GM19193 (cell line): Measurements from ENCODE around the gene CHST6.

ENCODE experiments used
- POLR2A ChIP-seq: IDR thresholded peaks from 4 replicates; pipeline ENCODE4 v1.6.1; 2011; ENCODE audit not compliant: insufficient read depth, insufficient read length; ENCODE audit errors: extremely low read depth

The CHST6 gene

GRCh38 chr16:75495076-75495674, at the start of gene CHST6:
CHST6 (minus strand) TSS chr16:75495441; CDS start chr16:75479828, 15,613 bp downstream.
- TF ChIP-seq POLR2A, result peak; percentile 50

DNA sequence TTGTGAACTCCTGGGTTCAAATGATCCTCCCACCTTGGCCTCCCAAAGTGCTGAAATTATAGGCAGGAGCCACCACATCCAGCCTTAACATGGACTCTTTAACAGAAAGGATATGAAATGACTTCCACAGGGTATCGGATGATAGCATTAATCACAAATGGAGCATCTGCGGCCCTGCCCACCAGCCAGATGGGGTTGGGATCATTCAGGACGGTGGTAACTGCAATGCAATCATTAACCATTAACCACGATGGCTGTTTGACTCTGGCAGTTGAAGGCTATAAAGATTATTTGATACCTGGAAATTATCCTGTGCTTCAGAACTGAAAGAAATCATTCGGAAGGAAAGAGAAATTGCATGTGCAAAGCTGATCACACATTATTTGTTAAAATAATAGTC, 46.0 kb upstream of the CHST6 start:
- TF ChIP-seq POLR2A, result no peak

DNA sequence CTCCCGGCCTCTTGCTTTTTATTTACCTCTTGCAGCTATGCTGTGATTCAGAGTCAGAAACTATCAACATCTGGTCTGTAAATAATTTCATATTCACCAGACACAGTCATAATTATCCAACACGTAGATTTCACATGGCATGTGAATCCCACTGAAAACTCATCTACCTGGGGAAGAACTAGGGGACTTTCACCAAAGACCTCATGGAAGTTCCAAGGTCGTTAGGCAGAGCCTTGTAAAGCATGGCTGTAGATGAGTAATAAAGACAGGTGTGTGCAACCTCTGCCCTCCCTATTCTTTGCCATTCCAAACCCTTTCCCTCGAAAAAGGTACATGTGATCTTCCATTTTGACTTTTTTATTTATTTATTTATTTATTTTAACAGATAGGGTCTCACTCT, 42.5 kb upstream of the CHST6 start:
- TF ChIP-seq POLR2A, result no peak

DNA sequence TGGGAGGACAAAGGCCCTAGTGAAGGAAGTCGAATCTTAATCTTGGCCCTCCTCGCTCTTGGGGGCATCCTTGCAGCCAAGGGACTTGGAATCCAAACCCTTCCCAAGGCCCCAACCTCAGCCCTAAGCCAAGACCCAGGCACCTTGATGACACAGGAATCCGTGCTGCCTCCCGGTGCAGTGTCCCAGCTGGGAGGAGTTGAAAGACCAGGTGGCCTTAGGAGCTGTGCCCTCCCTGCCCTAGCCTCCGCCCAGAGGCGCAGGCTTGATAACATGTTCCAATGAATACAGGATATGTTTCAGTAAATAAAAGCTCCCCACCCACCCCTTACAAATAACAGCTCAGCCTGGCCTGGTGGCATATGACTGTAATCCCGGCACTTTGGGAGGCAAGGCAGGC, 40.7 kb upstream of the CHST6 start, which contains the start of gene CHST5:
Gene CHST5 (minus strand): TSS at position 208 of the 400 bp plus-strand sequence. CDS start 5,724 bp downstream, outside the sequence.
- no peak for TF ChIP-seq POLR2A

- TF ChIP-seq POLR2A, result no peak
Observed at GRCh38 chr16:75535211-75535843, 40.1 kb upstream of the CHST6 start.

DNA sequence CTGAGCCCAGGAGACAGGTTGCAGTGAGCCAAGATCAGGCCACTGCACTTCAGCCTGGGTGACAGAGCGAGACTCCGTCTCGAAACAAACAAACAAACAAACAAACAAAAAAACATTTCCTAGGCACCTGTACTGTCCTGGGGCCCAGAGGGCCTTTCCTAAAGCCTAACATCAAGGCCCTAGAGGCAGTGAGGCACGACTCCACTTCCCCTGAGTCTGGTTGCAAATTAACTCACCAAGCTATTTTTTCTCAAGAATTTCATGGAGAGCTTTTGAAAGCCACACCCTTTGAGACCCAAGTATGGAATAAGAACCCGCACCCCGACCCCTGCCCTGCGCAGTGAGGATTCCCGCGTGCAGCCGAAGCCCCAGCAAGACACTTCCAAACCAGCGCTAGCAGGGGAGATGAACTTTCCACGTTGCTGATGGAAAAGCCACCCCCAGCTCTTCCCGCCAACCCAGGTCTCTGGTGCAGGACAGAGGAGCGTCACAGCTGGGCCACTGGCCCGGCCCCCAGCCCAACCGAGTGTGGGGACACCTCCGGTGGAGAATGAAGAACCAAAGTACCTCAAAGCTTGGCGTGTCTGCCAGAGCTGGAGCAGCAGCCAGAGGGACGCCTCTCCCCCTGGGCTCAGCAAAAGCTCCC, 39.4 kb upstream of the CHST6 start:
- no peak for TF ChIP-seq POLR2A

DNA sequence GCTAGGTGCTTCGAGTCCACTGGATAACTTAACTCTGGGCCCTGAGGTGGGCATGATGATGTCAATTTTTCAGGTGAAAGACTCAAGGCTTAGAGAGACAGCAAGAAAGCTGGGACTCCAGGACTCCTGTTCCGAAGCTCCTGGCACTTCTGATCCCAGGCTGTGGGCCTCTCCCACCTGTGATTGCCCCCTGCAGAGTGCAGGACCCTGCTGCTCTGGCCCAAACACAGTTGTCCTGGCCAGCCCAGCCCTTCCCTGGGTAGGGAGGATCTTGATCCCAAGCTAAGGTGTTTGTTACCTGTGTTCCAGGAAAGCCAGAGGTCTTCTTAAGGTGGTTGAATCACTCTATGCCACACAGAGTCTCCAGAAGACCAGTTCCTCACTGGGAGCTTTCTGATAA, 37.5 kb upstream of the CHST6 start:
- TF ChIP-seq POLR2A, result no peak

GRCh38 chr16:75532142-75532765, 37.0 kb upstream of the CHST6 start:
- no peak for TF ChIP-seq POLR2A

DNA sequence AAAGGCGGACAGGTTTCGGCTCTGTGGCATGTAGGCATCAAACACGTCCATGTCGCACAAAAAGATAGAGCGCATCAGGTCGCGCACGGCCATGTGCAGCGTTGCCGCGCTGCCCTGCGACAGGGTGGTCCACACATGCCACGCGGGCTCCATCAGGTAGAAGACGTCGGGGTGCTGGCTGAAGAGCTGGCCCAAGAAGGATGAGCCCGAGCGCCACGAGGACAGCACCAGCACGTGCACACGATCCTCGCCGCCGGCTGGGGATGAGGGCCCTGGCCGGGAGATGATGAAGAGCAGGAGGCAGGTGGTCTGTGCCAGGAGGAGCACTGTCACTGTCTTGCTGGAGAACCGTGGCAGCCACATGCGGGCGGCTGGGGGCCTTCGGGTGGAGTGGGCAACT, 34.7 kb upstream of the CHST6 start:
- TF ChIP-seq POLR2A, result no peak

GRCh38 chr16:75529056-75529905, 34.0 kb upstream of the CHST6 start:
- no peak for TF ChIP-seq POLR2A

- TF ChIP-seq POLR2A, result no peak
Observed at GRCh38 chr16:75527825-75528299, 32.6 kb upstream of the CHST6 start.

GRCh38 chr16:75526032-75526790, 31.0 kb upstream of the CHST6 start:
- no peak for TF ChIP-seq POLR2A

DNA sequence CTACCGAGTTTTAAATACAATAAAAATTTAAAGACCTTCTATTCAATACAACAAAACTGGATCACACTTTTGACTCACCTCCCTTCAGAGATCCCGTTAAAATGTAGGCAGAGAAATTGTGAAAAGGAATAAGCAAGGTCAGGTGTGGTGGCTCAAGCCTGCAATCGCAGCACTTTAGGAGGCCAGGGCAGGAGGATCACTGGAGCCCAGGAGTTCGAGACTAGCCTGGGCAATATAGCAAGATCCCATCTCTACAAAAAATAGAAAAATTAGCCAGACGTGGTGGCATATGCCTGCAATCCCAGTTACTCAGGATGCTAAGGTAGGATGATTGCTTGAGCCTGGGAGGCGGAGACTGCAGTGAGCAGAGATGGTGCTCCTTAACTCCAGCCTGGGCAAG, 23.9 kb upstream of the CHST6 start:
- TF ChIP-seq POLR2A, result no peak

DNA sequence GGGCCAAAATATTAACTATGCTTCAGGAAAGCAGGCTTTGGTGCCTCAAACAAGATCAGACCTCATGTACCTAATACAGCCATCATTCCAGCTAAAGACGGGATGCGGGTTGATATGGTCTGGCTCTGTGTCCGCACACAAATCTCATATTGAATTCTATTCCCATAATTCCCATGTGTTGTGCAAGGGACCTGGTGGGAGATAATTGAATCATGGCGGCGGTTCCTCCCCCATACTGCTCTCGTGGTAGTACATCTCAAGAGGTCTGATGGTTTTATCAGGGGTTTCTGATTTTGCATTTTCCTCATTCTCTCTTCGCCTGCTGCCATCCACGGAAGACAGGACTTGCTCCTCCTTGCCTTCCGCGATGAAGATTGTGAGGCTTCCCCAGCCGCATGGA, 19.1 kb upstream of the CHST6 start:
- no peak for TF ChIP-seq POLR2A
